OCI-LY3 (cell line): ENCODE data around the gene PPT2.
A peak's percentile ranks its signal among the peaks of the same experiment; 100 is the strongest.

Experiments used
- H2AFZ ChIP-seq: fragments of 200-600, 300-600 bp; shearing (Covaris generic); 2 replicates; pipeline ENCODE4 v1.6.0; 2014; ENCODE audit warnings: antibody characterized with exemption, low read depth, low read length
- H3K27ac ChIP-seq: fragments of 200-600, 300-600 bp; sonication (generic); 2 replicates; pipeline ENCODE4 v1.5.1; 2014; ENCODE audit warnings: mild to moderate bottlenecking, low read length, moderate library complexity, mixed read lengths
- H3K27me3 ChIP-seq: fragments of 200-600, 300-600 bp; sonication (generic); 2 replicates; pipeline ENCODE4 v1.6.1; 2014; ENCODE audit warnings: low read depth, low read length, mixed read lengths
- H3K36me3 ChIP-seq: fragments of 200-600, 300-600 bp; sonication (generic); replicated peaks from 2 replicates; pipeline ENCODE3; 2014; ENCODE audit warnings: low read depth, low read length, mixed read lengths
- H3K4me1 ChIP-seq: fragments of 300-600, 200-600 bp; sonication (generic); 2 replicates; pipeline ENCODE4 v1.6.1; 2014; ENCODE audit warnings: low read length, mixed read lengths
- H3K4me2 ChIP-seq: fragments of 200-600, 300-600 bp; sonication (generic); 2 replicates; pipeline ENCODE4 v1.6.1; 2014; ENCODE audit warnings: low read length, mixed read lengths
- H3K4me3 ChIP-seq: fragments of 300-600, 200-600 bp; sonication (generic); 2 replicates; pipeline ENCODE4 v1.5.1; 2014; ENCODE audit warnings: antibody characterized with exemption, mild to moderate bottlenecking, low read length, moderate library complexity
- H3K79me2 ChIP-seq: fragments of 300-600, 200-600 bp; shearing (Covaris generic); 2 replicates; pipeline ENCODE4 v1.6.1; 2014; ENCODE audit warnings: mild to moderate bottlenecking, low read length, mixed read lengths
- H3K9ac ChIP-seq: fragments of 300-600, 200-600 bp; shearing (Covaris generic); 2 replicates; pipeline ENCODE4 v1.6.0; 2014; ENCODE audit warnings: mild to moderate bottlenecking, low read length, moderate library complexity
- H3K9me3 ChIP-seq: fragments of 200-600, 300-600 bp; shearing (Covaris generic); 2 replicates; pipeline ENCODE4 v1.6.1; 2014; ENCODE audit warnings: low read length, mixed read lengths; ENCODE audit not compliant: insufficient read depth
- H4K20me1 ChIP-seq: fragments of 200-600, 300-600 bp; sonication (generic); 2 replicates; pipeline ENCODE4 v1.6.1; 2016; ENCODE audit warnings: low read length, mixed read lengths; ENCODE audit not compliant: insufficient read depth
- EZH2phosphoT487 ChIP-seq: fragments of 200-600 bp; shearing (Covaris generic); IDR thresholded peaks from 2 replicates; pipeline ENCODE4 v1.6.1; 2018; ENCODE audit warnings: antibody characterized with exemption, mixed run types, low read depth
- TF ChIP-seq, protein P1 (sequence below): fragments of 200-600, 300-600 bp; sonication (generic); IDR thresholded peaks from 2 replicates; pipeline ENCODE4 v1.5.1; 2014; ENCODE audit warnings: antibody characterized with exemption, low read length, low read depth

The PPT2 gene

DNA sequence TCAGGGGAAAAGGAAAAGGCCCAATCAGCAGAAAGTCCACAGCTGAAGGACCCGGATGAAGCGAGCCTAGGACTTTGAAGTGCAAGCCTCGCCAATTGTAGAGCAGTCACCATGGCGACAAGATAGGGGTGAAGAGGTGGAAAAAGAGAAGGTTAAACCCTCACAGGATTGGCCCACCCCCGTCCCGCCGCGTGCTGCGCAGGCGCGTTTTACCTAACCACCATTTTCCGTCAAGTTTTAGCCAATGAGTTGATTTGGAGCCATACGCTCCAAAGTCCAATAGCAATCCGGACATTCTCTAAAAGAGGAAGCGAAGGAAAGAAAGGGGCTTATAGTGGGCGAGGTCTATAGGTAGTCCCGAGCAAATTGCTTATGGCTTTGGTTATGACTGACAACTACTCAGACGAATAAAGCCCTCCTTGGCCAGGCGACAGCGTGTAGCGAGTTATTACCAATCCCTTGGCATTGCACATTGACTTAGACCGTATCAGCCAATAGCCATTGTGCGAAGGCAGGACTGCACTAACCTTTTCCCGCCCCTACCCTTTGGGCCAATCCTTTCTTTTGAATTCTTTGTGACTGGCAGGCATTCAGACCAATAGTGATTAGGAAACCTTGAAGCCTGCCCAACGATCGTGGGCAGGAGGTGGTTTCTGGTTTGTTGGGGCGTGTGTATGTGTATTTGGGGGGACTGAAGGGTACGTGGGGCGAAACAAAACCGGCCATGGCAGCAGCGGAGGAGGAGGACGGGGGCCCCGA, 24.0 kb downstream of the PPT2 start, which contains the start of gene RNF5:
Gene RNF5 (plus strand): TSS at position 618 of the 759 bp plus-strand sequence. CDS start 107 bp downstream, at position 725.
- H3K4me2 ChIP-seq = peak within 1 kb of the TSS; percentile 98
- peak within 1 kb of the TSS; percentile 90 for H3K27ac ChIP-seq
- TF ChIP-seq, protein P1, sequence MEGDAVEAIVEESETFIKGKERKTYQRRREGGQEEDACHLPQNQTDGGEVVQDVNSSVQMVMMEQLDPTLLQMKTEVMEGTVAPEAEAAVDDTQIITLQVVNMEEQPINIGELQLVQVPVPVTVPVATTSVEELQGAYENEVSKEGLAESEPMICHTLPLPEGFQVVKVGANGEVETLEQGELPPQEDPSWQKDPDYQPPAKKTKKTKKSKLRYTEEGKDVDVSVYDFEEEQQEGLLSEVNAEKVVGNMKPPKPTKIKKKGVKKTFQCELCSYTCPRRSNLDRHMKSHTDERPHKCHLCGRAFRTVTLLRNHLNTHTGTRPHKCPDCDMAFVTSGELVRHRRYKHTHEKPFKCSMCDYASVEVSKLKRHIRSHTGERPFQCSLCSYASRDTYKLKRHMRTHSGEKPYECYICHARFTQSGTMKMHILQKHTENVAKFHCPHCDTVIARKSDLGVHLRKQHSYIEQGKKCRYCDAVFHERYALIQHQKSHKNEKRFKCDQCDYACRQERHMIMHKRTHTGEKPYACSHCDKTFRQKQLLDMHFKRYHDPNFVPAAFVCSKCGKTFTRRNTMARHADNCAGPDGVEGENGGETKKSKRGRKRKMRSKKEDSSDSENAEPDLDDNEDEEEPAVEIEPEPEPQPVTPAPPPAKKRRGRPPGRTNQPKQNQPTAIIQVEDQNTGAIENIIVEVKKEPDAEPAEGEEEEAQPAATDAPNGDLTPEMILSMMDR = no peak
- TF ChIP-seq EZH2phosphoT487 = no peak
- H3K4me1 ChIP-seq = peaks cover 22% of the 10 kb centered on the region
- peaks cover 6% of the 10 kb centered on the region for H3K36me3 ChIP-seq
- H4K20me1 ChIP-seq = no peaks in the 10 kb centered on the region
- no peaks in the 10 kb centered on the region for H3K9me3 ChIP-seq
- H2AFZ ChIP-seq = no peak within 1 kb of the TSS; the same call in 1 of the 2 replicates
- H3K4me3 ChIP-seq = peak within 1 kb of the TSS; percentile 99
- H3K9ac ChIP-seq = peak within 1 kb of the TSS; percentile 90
- H3K27me3 ChIP-seq = no peaks in the 10 kb centered on the region
- peaks cover 26% of the 10 kb centered on the region for H3K79me2 ChIP-seq

DNA sequence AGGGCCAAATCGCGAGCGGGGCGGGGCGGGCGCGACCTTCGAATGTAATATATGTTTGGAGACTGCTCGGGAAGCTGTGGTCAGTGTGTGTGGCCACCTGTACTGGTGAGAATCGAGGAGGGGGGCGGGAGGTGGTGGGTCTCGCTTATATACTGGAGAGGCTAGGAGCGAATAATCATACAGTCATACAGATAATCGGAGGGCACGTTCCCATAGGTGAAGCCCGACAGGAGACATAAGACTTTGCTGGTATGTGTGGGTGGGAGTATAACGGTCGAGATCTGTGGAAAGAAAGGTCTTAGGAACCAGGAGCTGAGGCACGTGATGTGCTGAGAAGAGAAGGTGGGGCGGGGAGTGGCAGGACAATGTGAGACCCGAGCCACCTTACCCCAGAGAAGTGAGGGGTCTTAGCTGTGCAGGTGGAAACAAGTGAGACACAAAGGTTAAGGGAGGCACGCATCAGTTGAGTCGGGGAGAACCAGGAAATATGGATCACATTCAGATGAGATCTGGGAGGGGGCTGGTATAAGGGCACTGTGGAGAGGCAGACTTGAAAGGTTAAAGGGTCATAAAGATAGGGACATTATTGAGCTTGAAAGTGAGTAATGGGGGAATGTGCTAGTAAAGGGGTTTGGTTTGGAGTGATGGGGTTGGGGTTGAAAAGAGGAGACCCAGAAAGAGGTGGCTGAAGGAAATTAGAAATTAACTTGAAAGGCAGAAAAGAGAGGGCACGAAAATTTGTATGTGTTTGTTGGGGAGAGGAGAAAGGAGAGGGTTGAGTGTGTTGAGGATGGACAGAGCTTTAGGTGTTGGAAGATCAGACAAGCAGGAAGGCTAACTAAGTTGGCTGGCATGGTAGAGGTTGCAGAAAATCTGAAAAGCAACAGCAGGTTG, 24.9 kb downstream of the PPT2 start:
- no peak for TF ChIP-seq EZH2phosphoT487
- TF ChIP-seq, protein P1 = no peak
- peaks cover 13% of the 10 kb centered on the region for H3K36me3 ChIP-seq
- H2AFZ ChIP-seq = no peak overlapping the region
- no peaks in the 10 kb centered on the region for H3K9me3 ChIP-seq
- H3K4me2 ChIP-seq = peak overlapping the region; percentile 57
- no peaks in the 10 kb centered on the region for H3K27me3 ChIP-seq
- peak overlapping the region; percentile 90 for H3K9ac ChIP-seq
- peaks cover 26% of the 10 kb centered on the region for H3K79me2 ChIP-seq
- H3K4me1 ChIP-seq = peaks cover 22% of the 10 kb centered on the region
- no peaks in the 10 kb centered on the region for H4K20me1 ChIP-seq
- H3K27ac ChIP-seq = peak overlapping the region; percentile 90
- peak overlapping the region; percentile 99 for H3K4me3 ChIP-seq

DNA sequence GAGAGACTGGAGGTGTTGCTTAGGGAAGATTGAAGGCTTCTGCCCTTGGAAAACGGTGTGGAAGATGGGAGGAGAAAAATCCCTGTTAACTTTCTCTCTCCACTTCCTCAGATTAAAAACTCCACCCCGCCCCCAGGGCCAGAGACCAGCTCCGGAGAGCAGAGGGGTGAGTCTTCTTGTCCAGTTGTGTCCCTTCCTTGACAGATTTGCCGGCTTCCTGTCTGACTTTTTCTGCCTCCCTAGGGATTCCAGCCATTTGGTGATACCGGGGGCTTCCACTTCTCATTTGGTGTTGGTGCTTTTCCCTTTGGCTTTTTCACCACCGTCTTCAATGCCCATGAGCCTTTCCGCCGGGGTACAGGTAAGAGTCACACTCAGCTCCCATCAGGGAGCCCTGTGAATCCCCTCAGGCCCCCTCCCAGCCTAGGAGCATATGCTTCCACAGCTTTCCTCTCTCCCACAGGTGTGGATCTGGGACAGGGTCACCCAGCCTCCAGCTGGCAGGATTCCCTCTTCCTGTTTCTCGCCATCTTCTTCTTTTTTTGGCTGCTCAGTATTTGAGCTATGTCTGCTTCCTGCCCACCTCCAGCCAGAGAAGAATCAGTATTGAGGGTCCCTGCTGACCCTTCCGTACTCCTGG, 25.9 kb downstream of the PPT2 start:
- no peak overlapping the region for H2AFZ ChIP-seq
- no peaks in the 10 kb centered on the region for H3K27me3 ChIP-seq
- peaks cover 26% of the 10 kb centered on the region for H3K79me2 ChIP-seq
- H3K4me1 ChIP-seq = peaks cover 19% of the 10 kb centered on the region
- H3K4me3 ChIP-seq = no peak overlapping the region
- H4K20me1 ChIP-seq = no peaks in the 10 kb centered on the region
- H3K27ac ChIP-seq = no peak overlapping the region
- peak overlapping the region; percentile 57 for H3K4me2 ChIP-seq
- no peaks in the 10 kb centered on the region for H3K9me3 ChIP-seq
- H3K36me3 ChIP-seq = peaks cover 13% of the 10 kb centered on the region
- TF ChIP-seq EZH2phosphoT487 = no peak
- no peak overlapping the region for H3K9ac ChIP-seq

DNA sequence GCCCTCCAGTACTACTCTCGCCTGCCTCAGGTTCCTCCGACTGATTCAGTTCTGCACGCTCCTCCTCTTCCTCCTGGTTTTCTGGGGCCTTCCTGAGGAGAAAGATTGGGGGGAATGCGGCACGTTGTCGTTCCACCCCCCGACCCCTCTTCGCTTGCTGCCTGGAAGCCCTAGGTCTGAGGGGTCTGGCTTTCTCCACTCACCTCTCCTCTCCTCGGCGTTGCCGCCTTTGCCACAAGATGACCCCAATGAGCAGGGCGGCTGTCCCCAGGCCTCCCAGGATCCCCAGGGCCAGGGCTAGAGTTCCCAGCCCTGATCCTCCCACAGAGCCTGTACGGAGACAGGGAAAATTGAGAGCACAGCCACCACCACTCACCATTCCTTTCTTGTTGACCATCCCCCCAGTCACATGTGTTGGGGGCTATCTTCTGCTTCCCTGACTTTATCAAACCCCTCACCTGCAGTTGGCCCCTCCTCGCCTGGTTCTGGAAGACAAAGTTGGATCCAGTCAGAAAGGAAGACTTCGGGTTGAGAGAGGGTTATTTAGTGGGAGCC, 27.3 kb downstream of the PPT2 start:
- Histone ChIP-seq H2AFZ (no peak overlapping the region), H3K27ac (no peak overlapping the region), H3K27me3 (no peaks in the 10 kb centered on the region), H4K20me1 (no peaks in the 10 kb centered on the region), H3K36me3 (peaks cover 13% of the 10 kb centered on the region), H3K4me1 (peaks cover 20% of the 10 kb centered on the region), H3K4me2 (no peak overlapping the region), H3K9ac (no peak overlapping the region), H3K9me3 (no peaks in the 10 kb centered on the region), H3K79me2 (peaks cover 16% of the 10 kb centered on the region; the same call in 1 of the 2 replicates), H3K4me3 (no peak overlapping the region)
- TF ChIP-seq, protein P1 = no peak
- no peak for TF ChIP-seq EZH2phosphoT487
